Stomach (tissue), 4 donors: Measurements from ENCODE around the gene MS4A4E.

ENCODE experiments used
- POLR2A ChIP-seq, 4 donors: fragments of 450-650 bp; IDR thresholded peaks; one replicate each; pipeline ENCODE4 v1.6.1; 2016; ENCODE audit warnings: antibody characterized with exemption in 4 of 4, control low read depth in 2 of 4, mild to moderate bottlenecking in 1 of 4, moderate library complexity in 1 of 4
- POLR2AphosphoS5 ChIP-seq, 3 donors: sonication (generic); formaldehyde crosslinking; IDR thresholded peaks; one replicate each; pipeline ENCODE4 v1.6.1; 2016; ENCODE audit warnings: antibody characterized with exemption in 3 of 3
- TF ChIP-seq, protein P1 (sequence below), 7 experiments: fragments of 450-650 bp in 4 of 7; fragments of 200-600 bp in 3 of 7; sonication (generic) in 3 of 7; IDR thresholded peaks; one replicate each; pipeline ENCODE4 v1.5.1; 2016 to 2019; ENCODE audit warnings: antibody characterized with exemption in 7 of 7, control low read depth in 2 of 7, mild to moderate bottlenecking in 1 of 7

DNA sequence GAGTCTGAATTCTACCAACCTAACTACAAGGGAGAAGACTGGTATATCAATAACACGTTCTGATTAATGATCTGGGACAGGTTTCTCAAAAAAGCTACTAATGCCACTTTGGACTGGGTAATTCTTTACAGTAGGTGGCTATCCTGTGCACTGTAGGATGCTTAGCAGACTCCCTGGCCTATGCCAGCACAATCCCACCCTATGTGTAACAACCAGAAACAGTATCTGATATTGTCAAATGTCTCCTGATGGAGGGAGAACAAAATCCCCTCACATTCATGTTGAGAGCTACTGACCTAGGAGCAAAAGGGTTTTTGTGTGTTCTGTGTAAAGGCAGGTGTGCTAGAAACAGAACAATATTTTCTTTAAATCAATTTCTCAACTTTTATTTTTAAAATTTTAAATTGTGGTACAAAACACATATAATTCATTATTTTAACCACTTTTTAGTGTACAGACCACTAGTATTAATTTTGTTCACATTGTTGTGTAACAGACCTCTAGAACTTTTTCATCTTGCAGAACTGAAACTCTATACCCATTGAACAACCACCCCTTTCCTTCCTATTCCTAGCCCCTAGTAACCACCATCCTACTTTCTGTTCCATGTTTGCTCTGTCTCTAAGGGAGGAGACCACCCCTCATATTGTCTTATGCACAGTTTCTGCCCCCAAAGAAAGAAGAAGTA lies 58.0 kb downstream of the MS4A4E start:
- TF ChIP-seq POLR2AphosphoS5 (IDR thresholded peaks at IDR 0.05) = no peak
- no peak for TF ChIP-seq POLR2A (IDR thresholded peaks at IDR 0.05)
- TF ChIP-seq, protein P1, sequence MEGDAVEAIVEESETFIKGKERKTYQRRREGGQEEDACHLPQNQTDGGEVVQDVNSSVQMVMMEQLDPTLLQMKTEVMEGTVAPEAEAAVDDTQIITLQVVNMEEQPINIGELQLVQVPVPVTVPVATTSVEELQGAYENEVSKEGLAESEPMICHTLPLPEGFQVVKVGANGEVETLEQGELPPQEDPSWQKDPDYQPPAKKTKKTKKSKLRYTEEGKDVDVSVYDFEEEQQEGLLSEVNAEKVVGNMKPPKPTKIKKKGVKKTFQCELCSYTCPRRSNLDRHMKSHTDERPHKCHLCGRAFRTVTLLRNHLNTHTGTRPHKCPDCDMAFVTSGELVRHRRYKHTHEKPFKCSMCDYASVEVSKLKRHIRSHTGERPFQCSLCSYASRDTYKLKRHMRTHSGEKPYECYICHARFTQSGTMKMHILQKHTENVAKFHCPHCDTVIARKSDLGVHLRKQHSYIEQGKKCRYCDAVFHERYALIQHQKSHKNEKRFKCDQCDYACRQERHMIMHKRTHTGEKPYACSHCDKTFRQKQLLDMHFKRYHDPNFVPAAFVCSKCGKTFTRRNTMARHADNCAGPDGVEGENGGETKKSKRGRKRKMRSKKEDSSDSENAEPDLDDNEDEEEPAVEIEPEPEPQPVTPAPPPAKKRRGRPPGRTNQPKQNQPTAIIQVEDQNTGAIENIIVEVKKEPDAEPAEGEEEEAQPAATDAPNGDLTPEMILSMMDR (IDR thresholded peaks at IDR 0.05) = no peak
